ENCODE measurements around the gene MEGF6. TPM values are rescaled to one million over a fixed set of nuclear protein-coding genes. Genes with fewer than 3 reads are reported as not detected.
A peak's percentile ranks its signal among the peaks of the same experiment; 100 is the strongest.

MEGF6 gene
- total RNA-seq, 1 donor from 2014 or later: 57.1 TPM

GRCh38 chr1:3463891-3464648 is 147.2 kb downstream of the MEGF6 start:
- H3K9me3 ChIP-seq: no peaks in the 10 kb centered on the region
- intact Hi-C loops (cut with DNase I): no loop called here
- H3K4me3 ChIP-seq: no peak overlapping the region
- no peak overlapping the region for H3K27ac ChIP-seq
- no peak for ATAC-seq
- H3K27me3 ChIP-seq (ENCODE audit: low read depth): no peaks in the 10 kb centered on the region
- TF ChIP-seq, protein P1, sequence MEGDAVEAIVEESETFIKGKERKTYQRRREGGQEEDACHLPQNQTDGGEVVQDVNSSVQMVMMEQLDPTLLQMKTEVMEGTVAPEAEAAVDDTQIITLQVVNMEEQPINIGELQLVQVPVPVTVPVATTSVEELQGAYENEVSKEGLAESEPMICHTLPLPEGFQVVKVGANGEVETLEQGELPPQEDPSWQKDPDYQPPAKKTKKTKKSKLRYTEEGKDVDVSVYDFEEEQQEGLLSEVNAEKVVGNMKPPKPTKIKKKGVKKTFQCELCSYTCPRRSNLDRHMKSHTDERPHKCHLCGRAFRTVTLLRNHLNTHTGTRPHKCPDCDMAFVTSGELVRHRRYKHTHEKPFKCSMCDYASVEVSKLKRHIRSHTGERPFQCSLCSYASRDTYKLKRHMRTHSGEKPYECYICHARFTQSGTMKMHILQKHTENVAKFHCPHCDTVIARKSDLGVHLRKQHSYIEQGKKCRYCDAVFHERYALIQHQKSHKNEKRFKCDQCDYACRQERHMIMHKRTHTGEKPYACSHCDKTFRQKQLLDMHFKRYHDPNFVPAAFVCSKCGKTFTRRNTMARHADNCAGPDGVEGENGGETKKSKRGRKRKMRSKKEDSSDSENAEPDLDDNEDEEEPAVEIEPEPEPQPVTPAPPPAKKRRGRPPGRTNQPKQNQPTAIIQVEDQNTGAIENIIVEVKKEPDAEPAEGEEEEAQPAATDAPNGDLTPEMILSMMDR (IDR thresholded peaks at IDR 0.05): no peak
- H3K4me1 ChIP-seq: no peaks in the 10 kb centered on the region
- peak; percentile 45 for DNase-seq
- H3K36me3 ChIP-seq: no peaks in the 10 kb centered on the region

DNA sequence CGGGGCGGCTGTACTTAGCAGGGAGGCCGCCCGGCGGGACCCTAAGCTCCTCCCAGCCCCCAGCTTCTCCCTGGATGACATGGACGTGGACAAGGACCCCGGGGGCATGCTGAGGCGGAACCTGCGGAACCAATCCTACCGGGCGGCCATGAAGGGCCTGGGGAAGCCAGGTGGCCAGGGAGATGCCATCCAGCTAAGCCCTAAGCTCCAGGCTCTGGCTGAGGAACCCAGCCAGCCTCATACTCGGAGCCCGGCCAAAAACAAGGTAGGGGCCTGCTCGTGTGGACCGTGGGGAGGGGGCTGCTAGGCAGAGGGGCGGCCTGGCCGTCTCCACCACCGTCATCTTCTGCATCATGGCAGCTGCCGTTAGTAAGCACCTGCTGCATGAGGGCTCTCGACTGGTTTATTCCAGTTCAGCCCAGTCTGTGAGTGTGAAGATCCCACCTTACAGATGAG is 147.9 kb downstream of the MEGF6 start:
- H3K4me1 ChIP-seq: no peaks in the 10 kb centered on the region
- H3K27me3 ChIP-seq (ENCODE audit: low read depth): no peaks in the 10 kb centered on the region
- no peaks in the 10 kb centered on the region for H3K9me3 ChIP-seq
- ATAC-seq (no peak), DNase-seq (peak; percentile 34)
- H3K27ac ChIP-seq: no peak overlapping the region
- intact Hi-C loops (cut with DNase I): no loop called here
- no peaks in the 10 kb centered on the region for H3K36me3 ChIP-seq
- TF ChIP-seq, protein P1 (IDR thresholded peaks at IDR 0.05): no peak
- no peak overlapping the region for H3K4me3 ChIP-seq

DNA sequence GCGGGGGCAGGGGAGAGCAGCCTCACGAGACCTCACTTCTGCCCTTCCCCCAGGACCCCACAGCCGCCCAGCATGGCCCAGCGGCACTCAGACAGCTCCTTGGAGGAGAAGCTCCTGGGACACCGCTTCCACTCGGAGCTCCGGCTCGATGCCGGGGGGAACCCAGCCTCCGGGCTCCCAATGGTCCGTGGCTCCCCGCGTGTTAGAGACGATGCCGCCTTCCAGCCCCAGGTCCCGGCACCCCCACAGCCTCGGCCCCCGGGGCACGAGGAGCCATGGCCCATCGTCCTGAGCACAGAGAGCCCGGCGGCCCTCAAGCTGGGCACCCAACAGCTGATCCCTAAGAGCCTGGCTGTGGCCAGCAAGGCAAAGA is 148.3 kb downstream of the MEGF6 start:
- Histone ChIP-seq H3K9me3 (no peaks in the 10 kb centered on the region), H3K4me3 (no peak overlapping the region), H3K27me3 (ENCODE audit: low read depth) (no peaks in the 10 kb centered on the region), H3K4me1 (no peaks in the 10 kb centered on the region), H3K36me3 (no peaks in the 10 kb centered on the region), H3K27ac (no peak overlapping the region)
- no peak for ATAC-seq
- intact Hi-C loops (cut with DNase I): no loop called here
- peak; percentile 41 for DNase-seq
- TF ChIP-seq, protein P1 (IDR thresholded peaks at IDR 0.05): no peak

- DNase-seq (peak; percentile 33), ATAC-seq (no peak)
- intact Hi-C loops (cut with DNase I): no loop called here
Observed at GRCh38 chr1:3462356-3463012, 148.8 kb downstream of the MEGF6 start.

GRCh38 chr1:3461934-3462275 is 149.4 kb downstream of the MEGF6 start:
- peak; percentile 19 for DNase-seq
- Histone ChIP-seq H3K27me3 (ENCODE audit: low read depth) (no peaks in the 10 kb centered on the region), H3K9me3 (no peaks in the 10 kb centered on the region), H3K27ac (no peak overlapping the region), H3K4me3 (no peak overlapping the region), H3K36me3 (no peaks in the 10 kb centered on the region), H3K4me1 (no peaks in the 10 kb centered on the region)
- no peak for ATAC-seq
- intact Hi-C loops (cut with DNase I): no loop called here
- TF ChIP-seq, protein P1 (IDR thresholded peaks at IDR 0.05): no peak

More at GRCh38 chr1:3462356-3463012, 148.8 kb downstream of the MEGF6 start:
- H3K4me1 ChIP-seq: no peaks in the 10 kb centered on the region
- H3K4me3 ChIP-seq: no peak overlapping the region
- no peaks in the 10 kb centered on the region for H3K36me3 ChIP-seq
- H3K27me3 ChIP-seq (ENCODE audit: low read depth): no peaks in the 10 kb centered on the region
- H3K9me3 ChIP-seq: no peaks in the 10 kb centered on the region
- TF ChIP-seq, protein P1 (IDR thresholded peaks at IDR 0.05): no peak
- H3K27ac ChIP-seq: no peak overlapping the region

All from lower lobe of right lung (tissue), 2 donors.